Upper lobe of right lung (tissue), 1 donor: ENCODE results near the gene MAPKAP1. TPM values are rescaled to one million over a fixed set of nuclear protein-coding genes. Genes with fewer than 3 reads are reported as not detected.

Experiments used
- ATAC-seq: fragments of 200-7000 bp; cut with Tn5 transposase; one replicate; pipeline ENCODE4 v1.9.1; 2020; ENCODE audit warnings: mild to moderate bottlenecking, moderate library complexity
- DNase-seq: peaks from one replicate; pipeline ENCODE4 v3.0.0-alpha.2; 2020
- H3K27ac ChIP-seq: fragments of 200-600 bp; one replicate; pipeline ENCODE4 v1.8.0; 2022
- H3K27me3 ChIP-seq: fragments of 200-600 bp; one replicate; pipeline ENCODE4 v1.8.0; 2022; ENCODE audit warnings: mild to moderate bottlenecking
- H3K36me3 ChIP-seq: fragments of 200-600 bp; one replicate; pipeline ENCODE4 v1.8.0; 2022
- H3K4me1 ChIP-seq: fragments of 200-600 bp; one replicate; pipeline ENCODE4 v1.8.0; 2022
- H3K4me3 ChIP-seq: fragments of 200-600 bp; one replicate; pipeline ENCODE4 v1.8.0; 2022; ENCODE audit warnings: mild to moderate bottlenecking
- H3K9me3 ChIP-seq: fragments of 200-600 bp; one replicate; pipeline ENCODE4 v1.8.0; 2022
- intact Hi-C: fragments of 100-400 bp; cut with DNase I; formaldehyde crosslinking; loops from one replicate; pipeline ENCODE4 v1.11.0; 2022
- total RNA-seq: library from RNA; stranded (reverse); fragmentation: NEBNext Ultra II Directional; extraction: Animal tissue kit (Norgen Biotek cat#: 25700); gene quantifications from one replicate; pipeline ENCODE4 v1.2.1, GENCODE V29; 2021
- TF ChIP-seq, protein P1 (sequence below): fragments of 200-600 bp; IDR thresholded peaks from one replicate; pipeline ENCODE4 v1.8.0; 2022; ENCODE audit warnings: antibody characterized with exemption
- donor health status: DM: no; HTN: yes; CAD: no; lungs with severe emphysema.

MAPKAP1 gene
- total RNA-seq, 1 donor from 2014 or later, result 76.8 TPM

DNA sequence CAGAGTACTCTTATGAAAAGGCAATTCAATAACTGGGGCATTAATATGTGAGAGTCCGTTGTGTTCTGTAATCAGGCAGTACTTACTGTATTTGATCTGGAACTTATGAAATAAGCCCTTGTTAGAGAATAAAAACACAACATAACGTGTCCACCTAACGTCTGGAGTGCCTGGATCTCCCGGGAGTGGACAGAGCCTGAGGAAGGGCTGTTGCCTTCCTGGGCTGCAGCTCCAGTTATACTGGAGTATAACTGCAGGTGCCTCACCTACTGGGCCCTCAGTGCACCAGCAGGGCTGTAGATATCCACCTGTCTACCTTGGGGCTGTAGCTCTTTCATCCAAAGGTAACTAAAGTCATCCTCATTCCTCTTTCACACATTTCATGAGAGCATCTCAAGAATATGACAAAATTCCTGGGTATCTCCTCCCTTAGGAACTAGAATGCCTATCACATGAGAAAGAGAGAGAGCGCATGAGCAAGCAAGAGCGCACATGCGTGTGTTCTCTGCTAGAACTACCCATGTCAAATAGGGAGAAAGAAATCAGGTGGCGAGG, 245.3 kb downstream of the MAPKAP1 start:
- TF ChIP-seq, protein P1, sequence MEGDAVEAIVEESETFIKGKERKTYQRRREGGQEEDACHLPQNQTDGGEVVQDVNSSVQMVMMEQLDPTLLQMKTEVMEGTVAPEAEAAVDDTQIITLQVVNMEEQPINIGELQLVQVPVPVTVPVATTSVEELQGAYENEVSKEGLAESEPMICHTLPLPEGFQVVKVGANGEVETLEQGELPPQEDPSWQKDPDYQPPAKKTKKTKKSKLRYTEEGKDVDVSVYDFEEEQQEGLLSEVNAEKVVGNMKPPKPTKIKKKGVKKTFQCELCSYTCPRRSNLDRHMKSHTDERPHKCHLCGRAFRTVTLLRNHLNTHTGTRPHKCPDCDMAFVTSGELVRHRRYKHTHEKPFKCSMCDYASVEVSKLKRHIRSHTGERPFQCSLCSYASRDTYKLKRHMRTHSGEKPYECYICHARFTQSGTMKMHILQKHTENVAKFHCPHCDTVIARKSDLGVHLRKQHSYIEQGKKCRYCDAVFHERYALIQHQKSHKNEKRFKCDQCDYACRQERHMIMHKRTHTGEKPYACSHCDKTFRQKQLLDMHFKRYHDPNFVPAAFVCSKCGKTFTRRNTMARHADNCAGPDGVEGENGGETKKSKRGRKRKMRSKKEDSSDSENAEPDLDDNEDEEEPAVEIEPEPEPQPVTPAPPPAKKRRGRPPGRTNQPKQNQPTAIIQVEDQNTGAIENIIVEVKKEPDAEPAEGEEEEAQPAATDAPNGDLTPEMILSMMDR, result no peak
- Histone ChIP-seq H3K9me3 (no peaks in the 10 kb centered on the region), H3K36me3 (no peaks in the 10 kb centered on the region), H3K27me3 (no peaks in the 10 kb centered on the region), H3K27ac (no peak overlapping the region), H3K4me1 (peaks cover 24% of the 10 kb centered on the region), H3K4me3 (no peak overlapping the region)
- peak; percentile 45 for ATAC-seq
- DNase-seq, result no peak
- intact Hi-C loops, result no loop called here

DNA sequence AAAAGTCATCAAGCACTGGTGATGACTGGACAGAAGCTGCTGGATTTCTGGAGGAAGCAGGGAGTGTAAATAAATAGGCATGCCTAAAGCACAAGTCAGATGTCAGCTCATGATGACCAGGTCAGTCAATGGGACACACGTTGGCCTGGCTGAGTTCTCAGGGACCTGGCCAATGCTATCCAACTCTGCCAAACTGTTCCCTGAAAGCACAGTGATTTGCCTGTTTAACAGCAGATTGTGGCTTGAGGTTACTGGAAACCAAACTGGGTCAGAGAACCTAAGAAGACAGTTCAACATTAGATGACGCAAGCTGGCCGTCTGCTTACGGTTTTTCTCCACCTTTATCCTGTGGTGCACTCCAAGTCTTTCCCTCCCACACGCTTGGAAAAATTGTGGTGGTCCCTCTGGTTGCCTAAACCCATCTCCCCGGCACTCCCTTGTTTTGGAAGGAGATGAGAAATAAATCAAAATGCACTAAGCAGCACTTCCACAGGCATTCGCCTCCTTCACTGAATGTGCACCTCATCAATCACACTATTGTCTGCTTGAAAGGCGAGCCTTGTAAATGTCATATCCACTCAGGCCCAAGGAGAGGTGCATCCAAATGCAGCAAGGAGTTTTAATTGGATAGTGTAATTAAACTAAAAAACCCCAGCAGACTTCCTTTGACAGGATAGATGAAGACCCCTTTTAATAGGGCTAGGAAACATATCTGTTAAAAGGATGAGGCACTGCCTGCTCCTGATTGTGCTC, 245.9 kb downstream of the MAPKAP1 start:
- DNase-seq, result no peak
- no peak overlapping the region for H3K27ac ChIP-seq
- H3K4me3 ChIP-seq, result no peak overlapping the region
- peak; percentile 29 for ATAC-seq
- intact Hi-C loops, result no loop called here
- no peaks in the 10 kb centered on the region for H3K9me3 ChIP-seq
- H3K4me1 ChIP-seq, result peaks cover 24% of the 10 kb centered on the region
- TF ChIP-seq, protein P1, result no peak
- no peaks in the 10 kb centered on the region for H3K27me3 ChIP-seq
- no peaks in the 10 kb centered on the region for H3K36me3 ChIP-seq

DNA sequence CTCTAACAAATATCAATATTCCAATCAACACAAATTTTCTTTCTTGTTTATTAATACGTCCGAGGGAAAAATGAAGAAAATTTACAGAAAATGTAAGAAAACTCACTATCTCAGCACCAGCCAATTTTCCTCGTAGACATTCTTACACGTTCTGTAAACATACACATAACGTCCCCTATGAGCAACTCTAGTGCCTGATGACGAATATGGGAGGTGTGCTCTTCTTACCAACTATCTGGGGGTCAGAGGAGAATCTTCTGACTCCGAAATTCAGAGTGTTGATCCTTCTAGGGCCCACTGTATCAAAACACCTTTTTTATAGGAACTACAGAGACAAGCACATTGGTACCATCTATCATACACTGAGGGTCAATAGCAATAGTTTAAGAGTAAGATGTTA, 246.7 kb downstream of the MAPKAP1 start:
- Histone ChIP-seq H3K4me3 (no peak overlapping the region), H3K36me3 (no peaks in the 10 kb centered on the region), H3K27ac (no peak overlapping the region), H3K9me3 (no peaks in the 10 kb centered on the region), H3K4me1 (peaks cover 24% of the 10 kb centered on the region), H3K27me3 (no peaks in the 10 kb centered on the region)
- no peak for ATAC-seq
- DNase-seq, result no peak
- TF ChIP-seq, protein P1, result no peak
- intact Hi-C loops, result no loop called here

DNA sequence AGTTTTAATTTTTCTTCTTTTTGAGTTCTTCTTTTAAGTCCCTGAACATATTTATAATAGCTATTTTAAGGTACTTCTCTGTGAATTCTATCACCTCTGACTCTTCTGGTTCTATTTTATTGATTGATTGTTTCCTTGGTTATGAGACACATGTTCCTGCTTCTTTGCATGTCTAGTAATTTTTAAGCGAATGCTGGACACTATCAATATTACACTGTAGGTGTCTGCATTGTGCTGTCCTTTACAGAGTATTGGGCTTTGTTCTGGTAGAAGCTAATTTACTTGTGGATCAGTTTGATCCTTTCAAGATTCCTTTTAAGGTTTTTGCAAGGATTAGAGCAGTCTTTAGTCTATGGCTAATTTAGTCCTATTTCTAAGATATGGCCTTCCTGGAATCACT, 249.7 kb downstream of the MAPKAP1 start:
- Histone ChIP-seq H3K9me3 (no peaks in the 10 kb centered on the region), H3K4me3 (no peak overlapping the region), H3K4me1 (peaks cover 16% of the 10 kb centered on the region), H3K27me3 (no peaks in the 10 kb centered on the region), H3K27ac (no peak overlapping the region), H3K36me3 (peaks cover 1% of the 10 kb centered on the region)
- DNase-seq, result no peak
- TF ChIP-seq, protein P1, result no peak
- intact Hi-C loops, result no loop called here
- ATAC-seq, result no peak

DNA sequence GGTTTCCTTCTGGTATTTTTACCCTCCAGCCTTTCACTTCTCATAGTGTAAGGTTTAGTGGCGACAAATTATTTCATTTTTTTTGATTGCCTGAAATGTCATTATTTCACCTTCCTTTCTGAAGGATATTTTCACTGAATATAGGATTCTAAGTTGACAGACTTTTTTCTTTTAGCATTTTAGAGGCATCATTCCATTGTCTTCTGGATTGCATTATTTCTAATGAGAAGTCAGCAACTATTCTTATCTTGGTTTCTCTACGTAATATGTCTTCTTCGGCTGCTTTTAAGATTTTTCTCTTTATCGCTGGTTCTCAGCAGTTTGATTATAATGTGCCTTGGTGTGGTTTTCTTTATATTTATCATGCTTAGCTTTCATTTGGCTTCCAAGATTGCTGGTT, 251.1 kb downstream of the MAPKAP1 start:
- DNase-seq (no peak), ATAC-seq (no peak)
- Histone ChIP-seq H3K27ac (no peak overlapping the region), H3K9me3 (no peaks in the 10 kb centered on the region), H3K4me3 (no peak overlapping the region), H3K27me3 (no peaks in the 10 kb centered on the region), H3K36me3 (peaks cover 7% of the 10 kb centered on the region), H3K4me1 (peaks cover 8% of the 10 kb centered on the region)
- intact Hi-C loops, result no loop called here
- TF ChIP-seq, protein P1, result no peak
